ENCODE data around the gene TRAF2.

TRAF2 gene

DNA sequence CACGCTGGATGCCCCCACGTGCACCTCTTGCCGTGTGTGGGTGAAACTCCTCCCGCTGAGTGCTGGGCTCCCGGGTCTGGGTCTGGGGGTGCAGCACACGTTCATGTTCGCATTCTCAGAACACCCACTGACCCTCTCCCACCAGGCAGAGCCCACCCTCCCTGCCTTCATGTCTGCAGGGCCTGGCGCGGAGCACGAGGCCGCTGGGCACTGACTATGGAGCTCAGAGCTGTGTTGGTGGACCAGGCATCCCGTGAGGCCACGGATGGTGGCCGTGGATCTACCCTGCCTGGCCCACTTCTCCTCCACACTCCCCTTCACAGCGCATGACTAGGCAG is 74.6 kb downstream of the TRAF2 start:
- 95% methylated on average over 10 to 11 of the region's 15 CpGs for WGBS, 2 experiments (ENCODE audit: insufficient coverage in 2 of 2)
- Histone ChIP-seq H3K9me3 (ENCODE audit: control insufficient read depth, low read length) (peaks cover 3% of the 10 kb centered on the region), H3K4me3 (ENCODE audit: extremely low read depth, insufficient read depth, low read length, poor library complexity, severe bottlenecking) (no peak overlapping the region), H3K27ac (ENCODE audit: low read depth, low read length, severe bottlenecking) (no peak overlapping the region), H3K4me1 (ENCODE audit: control insufficient read depth, insufficient read depth, low read length, poor library complexity, severe bottlenecking) (peaks cover 3% of the 10 kb centered on the region), H3K36me3 (ENCODE audit: control insufficient read depth, insufficient read depth, low read length) (no peaks in the 10 kb centered on the region)

DNA sequence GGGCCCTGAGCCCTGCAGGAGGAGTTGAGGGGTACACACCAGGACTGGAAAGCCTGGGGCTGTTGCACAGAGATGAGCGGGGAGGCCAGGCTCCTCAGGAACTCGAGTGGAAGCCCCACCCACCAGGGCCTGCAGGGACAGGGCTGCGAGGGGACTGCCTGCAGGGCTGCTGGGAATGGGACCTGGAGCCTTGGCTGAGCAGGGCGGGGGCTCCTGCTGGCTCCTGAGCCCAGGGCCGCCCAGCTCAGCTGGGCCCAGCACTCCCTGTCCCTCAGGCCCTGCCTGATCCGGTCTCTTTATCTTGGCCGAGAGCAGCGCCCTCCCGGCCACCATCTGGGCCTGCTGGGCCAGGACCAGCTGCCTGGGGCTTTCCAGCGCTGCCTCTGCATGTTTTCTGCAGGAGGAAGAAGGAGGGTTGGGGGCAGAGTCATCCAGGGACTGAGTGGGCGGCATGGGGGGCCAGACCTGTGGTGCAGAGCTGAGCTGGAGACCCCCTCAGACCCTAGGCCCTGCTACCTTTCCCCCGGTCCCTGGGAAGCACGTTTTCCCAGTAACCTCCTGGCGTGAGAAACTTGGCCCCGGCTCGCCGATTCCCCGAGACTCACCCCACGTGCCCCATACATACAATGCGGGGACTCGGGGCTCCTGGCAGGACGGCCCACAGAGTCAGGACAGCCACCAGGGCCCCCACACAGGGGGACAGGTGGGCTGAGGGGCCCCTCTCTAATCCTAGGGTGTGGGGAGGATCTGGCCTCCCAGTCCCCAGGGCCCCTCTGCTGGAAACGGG is 75.2 kb downstream of the TRAF2 start:
- no peak overlapping the region for H3K4me3 ChIP-seq (ENCODE audit: extremely low read depth, insufficient read depth, low read length, poor library complexity, severe bottlenecking)
- H3K4me1 ChIP-seq (ENCODE audit: control insufficient read depth, insufficient read depth, low read length, poor library complexity, severe bottlenecking), result peaks cover 3% of the 10 kb centered on the region
- peaks cover 2% of the 10 kb centered on the region for H3K9me3 ChIP-seq (ENCODE audit: control insufficient read depth, low read length)
- no peak overlapping the region for H3K27ac ChIP-seq (ENCODE audit: low read depth, low read length, severe bottlenecking)
- 86 to 88% methylated on average over 13 to 19 of the region's 23 CpGs for WGBS, 2 experiments (ENCODE audit: insufficient coverage in 2 of 2)
- no peaks in the 10 kb centered on the region for H3K36me3 ChIP-seq (ENCODE audit: control insufficient read depth, insufficient read depth, low read length)

DNA sequence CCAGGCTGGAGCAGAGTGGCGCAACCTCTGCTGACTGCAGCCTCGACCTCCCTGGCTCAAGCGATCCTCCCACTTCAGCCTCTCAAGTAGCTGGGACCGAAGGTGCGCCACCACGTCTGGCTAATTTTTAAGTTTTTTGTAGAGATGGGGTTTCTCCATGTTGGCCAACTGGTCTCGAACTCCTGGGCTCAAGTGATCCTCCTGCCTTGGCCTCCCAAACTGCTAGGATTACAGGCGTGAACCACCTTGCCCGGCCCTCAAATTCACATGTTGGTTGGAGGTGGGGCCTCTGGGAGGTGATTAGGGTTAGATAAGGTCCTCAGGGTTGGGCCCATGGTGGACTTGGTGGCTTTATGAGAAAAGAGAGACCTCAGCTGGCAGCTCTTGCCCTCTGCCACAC is 75.8 kb downstream of the TRAF2 start:
- no peak overlapping the region for H3K27ac ChIP-seq (ENCODE audit: low read depth, low read length, severe bottlenecking)
- H3K4me3 ChIP-seq (ENCODE audit: extremely low read depth, insufficient read depth, low read length, poor library complexity, severe bottlenecking), result no peak overlapping the region
- H3K9me3 ChIP-seq (ENCODE audit: control insufficient read depth, low read length), result no peaks in the 10 kb centered on the region
- WGBS, 2 experiments (ENCODE audit: insufficient coverage in 2 of 2), result 94 to 98% methylated on average over 7 to 9 of the region's 9 CpGs
- peaks cover 3% of the 10 kb centered on the region for H3K4me1 ChIP-seq (ENCODE audit: control insufficient read depth, insufficient read depth, low read length, poor library complexity, severe bottlenecking)
- H3K36me3 ChIP-seq (ENCODE audit: control insufficient read depth, insufficient read depth, low read length), result no peaks in the 10 kb centered on the region

DNA sequence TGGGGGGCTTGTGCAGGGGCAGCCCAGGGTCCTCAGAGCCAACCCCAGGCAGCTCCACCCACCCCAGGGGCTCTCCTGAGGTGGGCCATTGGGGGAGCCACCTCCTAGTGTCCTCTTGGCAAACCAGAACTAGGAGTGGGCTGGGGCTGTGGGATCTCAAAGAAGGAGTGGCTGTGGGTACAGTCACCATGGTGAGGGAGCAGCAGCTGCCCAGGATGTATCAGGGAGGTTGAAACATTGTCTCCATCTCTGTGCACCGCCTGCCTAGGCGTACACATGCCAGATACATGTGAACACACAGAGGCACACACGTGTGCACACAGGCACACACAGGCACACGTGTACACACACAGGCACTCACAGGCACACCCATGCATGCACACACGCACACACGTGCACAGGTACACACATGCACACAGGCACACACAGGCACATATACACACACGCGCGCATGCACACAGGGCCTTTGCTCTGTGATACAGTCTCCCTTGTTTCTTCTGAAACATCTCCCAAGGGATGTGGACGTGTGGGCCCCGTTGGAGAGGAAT is 76.5 kb downstream of the TRAF2 start:
- 97 to 100% methylated on average over 4 to 6 of the region's 11 CpGs for WGBS, 2 experiments (ENCODE audit: insufficient coverage in 2 of 2)
- Histone ChIP-seq H3K9me3 (ENCODE audit: control insufficient read depth, low read length) (no peaks in the 10 kb centered on the region), H3K4me1 (ENCODE audit: control insufficient read depth, insufficient read depth, low read length, poor library complexity, severe bottlenecking) (peaks cover 3% of the 10 kb centered on the region), H3K36me3 (ENCODE audit: control insufficient read depth, insufficient read depth, low read length) (no peaks in the 10 kb centered on the region), H3K4me3 (ENCODE audit: extremely low read depth, insufficient read depth, low read length, poor library complexity, severe bottlenecking) (no peak overlapping the region), H3K27ac (ENCODE audit: low read depth, low read length, severe bottlenecking) (no peak overlapping the region)

DNA sequence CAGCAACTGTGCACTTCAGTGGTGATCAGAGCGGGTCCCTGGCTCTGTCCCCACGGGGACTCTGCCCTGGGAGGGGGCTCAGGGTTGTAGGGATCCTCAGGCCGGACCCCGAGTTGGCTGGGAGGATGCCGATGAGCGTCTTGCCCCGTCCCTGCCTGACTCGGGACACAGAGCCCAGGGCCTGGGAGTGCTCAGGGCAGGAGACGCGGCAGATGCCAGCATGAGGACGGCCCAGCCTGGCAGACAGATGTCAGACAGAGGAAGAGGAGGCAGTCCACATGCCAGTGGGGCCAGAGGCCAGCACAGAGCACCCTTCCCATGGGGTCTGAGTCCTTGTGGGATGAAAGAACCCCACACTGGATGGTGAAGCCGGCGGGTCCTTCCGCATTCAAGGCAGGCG is 77.0 kb downstream of the TRAF2 start:
- Histone ChIP-seq H3K9me3 (ENCODE audit: control insufficient read depth, low read length) (no peaks in the 10 kb centered on the region), H3K27ac (ENCODE audit: low read depth, low read length, severe bottlenecking) (no peak overlapping the region)

DNA sequence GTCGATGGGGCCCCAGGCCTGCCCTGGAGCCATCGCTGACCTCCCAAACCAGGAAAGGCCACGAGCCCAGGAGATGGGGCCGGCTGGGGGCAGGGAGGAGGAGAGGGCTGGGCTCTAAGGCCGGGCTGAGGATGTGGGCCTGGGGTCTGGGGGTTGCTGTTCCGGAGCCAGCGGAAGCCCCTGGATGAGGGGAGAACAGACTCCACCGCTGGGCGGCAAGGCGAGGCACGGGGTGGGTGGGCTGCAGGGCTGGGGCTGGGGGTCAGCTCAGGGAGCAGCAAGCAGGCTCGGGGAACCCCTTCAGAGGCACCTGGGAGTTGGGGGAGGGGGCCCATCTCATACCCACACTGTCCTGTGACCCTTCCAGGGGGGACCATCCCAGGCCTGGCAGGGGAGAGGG is 77.4 kb downstream of the TRAF2 start:
- Histone ChIP-seq H3K9me3 (ENCODE audit: control insufficient read depth, low read length) (no peaks in the 10 kb centered on the region), H3K4me3 (ENCODE audit: extremely low read depth, insufficient read depth, low read length, poor library complexity, severe bottlenecking) (no peak overlapping the region), H3K4me1 (ENCODE audit: control insufficient read depth, insufficient read depth, low read length, poor library complexity, severe bottlenecking) (peaks cover 3% of the 10 kb centered on the region), H3K36me3 (ENCODE audit: control insufficient read depth, insufficient read depth, low read length) (no peaks in the 10 kb centered on the region), H3K27ac (ENCODE audit: low read depth, low read length, severe bottlenecking) (no peak overlapping the region)
- WGBS, 2 experiments (ENCODE audit: insufficient coverage in 2 of 2), result 72 to 90% methylated on average over 3 to 8 of the region's 12 CpGs

More for the DNA sequence above, 77.0 kb downstream of the TRAF2 start:
- 91 to 94% methylated on average over 15 of the region's 15 CpGs for whole genome bisulfite sequencing, 2 experiments (ENCODE audit: insufficient coverage in 2 of 2)
- Histone ChIP-seq H3K4me1 (ENCODE audit: control insufficient read depth, insufficient read depth, low read length, poor library complexity, severe bottlenecking) (peaks cover 3% of the 10 kb centered on the region), H3K36me3 (ENCODE audit: control insufficient read depth, insufficient read depth, low read length) (no peaks in the 10 kb centered on the region), H3K4me3 (ENCODE audit: extremely low read depth, insufficient read depth, low read length, poor library complexity, severe bottlenecking) (no peak overlapping the region)

DNA sequence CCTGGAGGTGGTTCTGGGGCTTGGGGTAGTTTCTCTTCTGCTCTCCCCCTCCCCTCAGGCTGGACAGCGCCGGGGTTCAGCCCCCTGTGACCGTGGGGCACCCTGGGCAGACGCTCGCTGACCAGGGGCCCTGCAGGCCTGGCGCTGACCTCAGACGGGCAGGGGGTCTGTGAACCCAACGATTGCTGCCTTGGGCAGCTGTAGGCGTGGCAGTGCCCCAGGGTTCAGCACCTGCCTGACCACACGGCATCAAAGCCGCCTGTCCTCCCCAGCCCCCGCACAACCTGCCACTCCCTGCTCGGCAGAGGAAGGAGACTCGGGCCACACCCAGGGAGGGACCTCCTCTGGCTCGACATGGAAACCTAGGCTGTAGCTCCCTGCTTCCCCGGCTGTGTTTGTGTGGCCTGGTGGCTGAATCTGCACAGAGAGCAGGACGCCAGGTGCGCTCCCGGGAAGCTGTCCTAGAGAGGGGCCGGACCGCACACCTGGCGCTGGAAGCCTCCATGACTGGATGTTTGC is 77.9 kb downstream of the TRAF2 start:
- Histone ChIP-seq H3K9me3 (ENCODE audit: control insufficient read depth, low read length) (no peaks in the 10 kb centered on the region), H3K36me3 (ENCODE audit: control insufficient read depth, insufficient read depth, low read length) (no peaks in the 10 kb centered on the region)
- WGBS, 2 experiments (ENCODE audit: insufficient coverage in 2 of 2), result 83 to 86% methylated on average over 17 to 22 of the region's 22 CpGs

DNA sequence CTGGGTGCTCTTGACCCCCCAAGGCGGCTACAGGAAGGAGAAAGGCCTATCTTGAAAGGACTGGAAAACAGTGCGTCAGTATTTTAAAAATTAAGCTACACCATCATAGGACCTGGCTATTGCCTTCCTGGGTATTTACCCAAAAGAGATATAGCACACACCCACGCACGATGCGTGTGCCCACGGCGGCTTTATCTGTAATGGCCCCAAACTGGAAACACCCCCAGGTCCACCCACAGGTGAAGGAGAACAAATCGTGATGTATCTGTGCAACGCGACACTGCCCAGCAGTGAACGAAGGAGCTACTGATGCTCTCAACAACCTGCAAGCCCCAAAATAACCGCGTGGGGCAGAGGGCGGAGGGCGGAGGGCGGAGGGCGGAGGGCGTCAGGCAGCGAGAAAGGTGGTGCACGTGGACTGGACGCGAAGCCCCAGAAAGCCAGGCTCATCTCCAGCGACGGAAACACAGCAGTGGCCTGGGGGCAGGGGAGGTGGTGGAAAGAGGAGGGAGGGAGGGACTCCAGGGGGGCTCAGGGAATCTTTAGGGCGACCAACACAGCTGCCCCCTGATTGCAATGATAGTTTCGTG is 78.6 kb downstream of the TRAF2 start:
- Histone ChIP-seq H3K9me3 (ENCODE audit: control insufficient read depth, low read length) (no peaks in the 10 kb centered on the region), H3K4me3 (ENCODE audit: extremely low read depth, insufficient read depth, low read length, poor library complexity, severe bottlenecking) (no peak overlapping the region), H3K36me3 (ENCODE audit: control insufficient read depth, insufficient read depth, low read length) (no peaks in the 10 kb centered on the region), H3K4me1 (ENCODE audit: control insufficient read depth, insufficient read depth, low read length, poor library complexity, severe bottlenecking) (peaks cover 3% of the 10 kb centered on the region), H3K27ac (ENCODE audit: low read depth, low read length, severe bottlenecking) (no peak overlapping the region)
- WGBS, 2 experiments (ENCODE audit: insufficient coverage in 2 of 2), result 91 to 93% methylated on average over 18 to 24 of the region's 26 CpGs

More for the DNA sequence above, 77.9 kb downstream of the TRAF2 start:
- Histone ChIP-seq H3K4me3 (ENCODE audit: extremely low read depth, insufficient read depth, low read length, poor library complexity, severe bottlenecking) (no peak overlapping the region), H3K27ac (ENCODE audit: low read depth, low read length, severe bottlenecking) (no peak overlapping the region), H3K4me1 (ENCODE audit: control insufficient read depth, insufficient read depth, low read length, poor library complexity, severe bottlenecking) (peaks cover 3% of the 10 kb centered on the region)

DNA sequence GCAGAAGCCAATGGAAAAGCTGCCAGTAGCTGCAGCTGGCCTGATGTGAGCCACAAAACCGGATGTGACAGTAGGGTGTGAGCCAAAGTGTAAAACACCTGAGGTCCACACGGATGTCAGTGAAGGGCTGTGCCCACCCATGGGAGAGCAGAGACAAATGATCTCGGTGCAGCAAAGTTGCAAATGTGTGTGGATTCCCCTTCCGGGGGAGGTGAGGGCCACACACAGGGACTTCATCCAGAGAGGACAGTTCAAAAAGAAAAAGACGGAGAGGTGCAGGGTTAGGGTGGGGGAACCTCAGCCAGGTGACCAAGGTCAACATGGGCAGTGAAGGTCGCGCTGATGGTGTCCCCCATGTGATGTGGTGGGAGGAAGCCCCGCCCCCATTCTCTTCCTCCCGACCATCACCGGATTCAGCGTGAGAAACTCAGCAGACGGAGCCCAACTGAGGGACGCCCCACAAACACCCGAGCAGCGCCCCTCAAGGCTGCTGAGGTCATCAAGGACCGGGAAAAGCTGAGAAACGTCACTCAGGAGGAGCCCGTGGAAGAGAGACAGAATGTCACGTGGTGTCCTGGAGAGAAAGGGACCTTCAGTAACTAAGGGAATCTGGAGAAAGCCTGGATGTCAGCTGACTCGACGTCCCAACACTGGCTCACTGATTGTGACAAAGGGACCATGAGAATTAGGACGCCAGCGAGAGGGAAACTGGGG is 79.6 kb downstream of the TRAF2 start:
- no peaks in the 10 kb centered on the region for H3K36me3 ChIP-seq (ENCODE audit: control insufficient read depth, insufficient read depth, low read length)
- WGBS, 2 experiments (ENCODE audit: insufficient coverage in 2 of 2), result 63 to 66% methylated on average over 20 to 21 of the region's 23 CpGs
- H3K27ac ChIP-seq (ENCODE audit: low read depth, low read length, severe bottlenecking), result no peak overlapping the region
- H3K9me3 ChIP-seq (ENCODE audit: control insufficient read depth, low read length), result no peaks in the 10 kb centered on the region
- H3K4me3 ChIP-seq (ENCODE audit: extremely low read depth, insufficient read depth, low read length, poor library complexity, severe bottlenecking), result no peak overlapping the region
- H3K4me1 ChIP-seq (ENCODE audit: control insufficient read depth, insufficient read depth, low read length, poor library complexity, severe bottlenecking), result peaks cover 2% of the 10 kb centered on the region

DNA sequence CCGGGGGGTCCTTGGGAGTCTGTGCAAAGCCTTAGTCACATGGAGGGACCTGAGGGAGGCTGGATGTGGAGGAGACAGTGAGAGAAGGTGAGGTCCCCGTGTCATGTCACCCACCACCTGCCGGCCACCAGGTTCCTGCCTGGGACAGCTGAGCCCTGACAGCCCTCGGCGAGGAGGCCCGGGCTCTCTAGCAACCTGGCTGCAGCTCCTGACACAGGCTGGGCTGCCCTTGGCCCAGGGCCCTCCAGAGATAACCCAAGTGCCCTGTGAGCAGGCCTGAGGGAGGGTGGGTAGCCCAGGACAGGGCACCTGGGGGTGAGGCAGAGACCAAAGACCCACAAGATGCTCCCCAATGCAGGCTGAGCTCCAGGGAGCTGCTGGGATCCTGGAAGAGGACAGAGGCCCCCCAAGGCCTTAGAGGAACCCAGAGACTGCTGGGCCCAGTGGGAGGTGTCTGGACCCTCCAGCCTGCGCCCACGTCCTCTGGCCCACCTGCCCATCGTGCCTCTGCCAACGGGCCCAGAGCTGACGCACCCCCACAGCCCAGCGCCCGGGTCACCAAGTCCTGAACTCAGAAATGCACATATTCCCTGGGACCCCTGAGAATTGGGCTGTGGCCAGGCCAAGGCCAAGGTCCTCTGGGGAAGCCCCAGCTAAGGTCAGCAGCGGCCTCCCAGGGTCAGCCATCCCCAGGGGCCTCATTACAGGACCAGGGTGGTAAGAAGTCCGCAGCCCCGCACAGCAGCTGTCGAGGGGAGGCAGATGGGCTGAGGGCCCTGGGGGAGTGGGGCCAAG is 82.2 kb downstream of the TRAF2 start:
- no peaks in the 10 kb centered on the region for H3K36me3 ChIP-seq (ENCODE audit: control insufficient read depth, insufficient read depth, low read length)
- H3K27ac ChIP-seq (ENCODE audit: low read depth, low read length, severe bottlenecking), result no peak overlapping the region
- H3K4me1 ChIP-seq (ENCODE audit: control insufficient read depth, insufficient read depth, low read length, poor library complexity, severe bottlenecking), result no peaks in the 10 kb centered on the region
- H3K9me3 ChIP-seq (ENCODE audit: control insufficient read depth, low read length), result no peaks in the 10 kb centered on the region
- H3K4me3 ChIP-seq (ENCODE audit: extremely low read depth, insufficient read depth, low read length, poor library complexity, severe bottlenecking), result no peak overlapping the region
- WGBS, 2 experiments (ENCODE audit: insufficient coverage in 2 of 2), result 90 to 95% methylated on average over 15 of the region's 17 CpGs

Data from mesodermal cell (in vitro differentiated cells).